Breast epithelium (tissue), 3 donors: ENCODE results near the gene CCSER1.

Experiments
- CTCF ChIP-seq, 3 donors: fragments of 450-650 bp; IDR thresholded peaks; one replicate each; pipeline ENCODE4 v1.5.1; 2016 to 2017; ENCODE audit warnings: antibody characterized with exemption in 3 of 3, mild to moderate bottlenecking in 3 of 3, moderate library complexity in 3 of 3
- POLR2A ChIP-seq: fragments of 450-650 bp; IDR thresholded peaks from one replicate; pipeline ENCODE4 v1.6.1; 2016; ENCODE audit warnings: antibody characterized with exemption, mild to moderate bottlenecking, moderate library complexity

DNA sequence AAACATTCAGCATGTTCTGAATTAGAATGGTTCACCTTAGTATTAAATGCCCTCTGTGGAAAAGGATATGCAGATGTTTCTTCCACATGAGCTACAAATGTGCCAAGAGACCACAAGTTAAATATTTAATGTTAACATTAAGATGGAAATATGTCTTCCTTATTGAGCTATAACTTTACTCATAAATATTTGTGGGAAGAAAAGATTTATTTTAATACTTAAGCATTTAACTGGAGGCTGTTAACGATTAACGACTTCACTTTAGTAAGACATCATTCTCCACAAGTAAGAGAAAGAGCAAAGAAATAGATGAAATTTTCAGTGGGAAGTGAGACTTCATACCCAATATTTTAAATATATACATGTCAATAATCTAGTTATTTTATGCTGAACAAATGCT lies 1130.5 kb downstream of the CCSER1 start:
- no peak for TF ChIP-seq CTCF (IDR thresholded peaks at IDR 0.05)
- no peak for TF ChIP-seq POLR2A
